WTC11 (cell line): ENCODE results near the gene USF3.

Experiments used
- CREB1 ChIP-seq: sonication (generic); formaldehyde crosslinking; IDR thresholded peaks from 2 replicates; pipeline ENCODE4 v1.8.0; 2023; ENCODE audit warnings: mild to moderate bottlenecking, missing genetic modification reagents
- CTCF ChIP-seq: fragments of 200-600 bp; IDR thresholded peaks from 2 replicates; pipeline ENCODE4 v1.8.0; 2022; ENCODE audit warnings: antibody characterized with exemption
- E2F5 ChIP-seq: sonication (generic); formaldehyde crosslinking; IDR thresholded peaks from 2 replicates; pipeline ENCODE4 v1.8.1; 2022; ENCODE audit warnings: mild to moderate bottlenecking, moderate library complexity, missing genetic modification reagents
- GABPB1 ChIP-seq: sonication (generic); formaldehyde crosslinking; IDR thresholded peaks from 2 replicates; pipeline ENCODE4 v1.8.1; 2023; ENCODE audit warnings: mild to moderate bottlenecking, missing genetic modification reagents
- HMGXB4 ChIP-seq: sonication (generic); formaldehyde crosslinking; IDR thresholded peaks from 2 replicates; pipeline ENCODE4 v1.8.1; 2023; ENCODE audit warnings: mild to moderate bottlenecking, moderate library complexity, missing genetic modification reagents
- IRF2 ChIP-seq: sonication (generic); formaldehyde crosslinking; IDR thresholded peaks from 2 replicates; pipeline ENCODE4 v1.8.0; 2022; ENCODE audit warnings: low read depth, missing genetic modification reagents, borderline replicate concordance
- MAX ChIP-seq: sonication (generic); formaldehyde crosslinking; IDR thresholded peaks from 2 replicates; pipeline ENCODE4 v1.8.0; 2022; ENCODE audit warnings: mild to moderate bottlenecking, missing genetic modification reagents
- PREB ChIP-seq: sonication (generic); formaldehyde crosslinking; IDR thresholded peaks from 2 replicates; pipeline ENCODE4 v1.8.1; 2022; ENCODE audit warnings: mild to moderate bottlenecking, missing genetic modification reagents, moderate library complexity, borderline replicate concordance
- USF1 ChIP-seq: sonication (generic); formaldehyde crosslinking; IDR thresholded peaks from 2 replicates; pipeline ENCODE4 v1.8.0; 2022; ENCODE audit warnings: mild to moderate bottlenecking, missing genetic modification reagents
- ZNF232 ChIP-seq: sonication (generic); formaldehyde crosslinking; IDR thresholded peaks from 2 replicates; pipeline ENCODE4 v1.8.0; 2022; ENCODE audit warnings: mild to moderate bottlenecking, missing genetic modification reagents
- ZNF671 ChIP-seq: fragments of 250-450 bp; sonication (Bioruptor Pico); IDR thresholded peaks from 2 replicates; pipeline ENCODE4 v1.8.0; 2021; ENCODE audit warnings: mild to moderate bottlenecking

GRCh38 chr3:113696658-113697499 is 437 bp upstream of the USF3 start:
- TF ChIP-seq MAX (CRISPR knock-in tag) = no peak
- no peak for TF ChIP-seq CTCF
- TF ChIP-seq ZNF671 (CRISPR knock-in tag) = no peak
- no peak for TF ChIP-seq ZNF232
- no peak for TF ChIP-seq IRF2
- no peak for TF ChIP-seq USF1
- TF ChIP-seq PREB (CRISPR knock-in tag) = no peak
- TF ChIP-seq CREB1 (CRISPR knock-in tag) = no peak
- no peak for TF ChIP-seq HMGXB4 (CRISPR knock-in tag)
- TF ChIP-seq GABPB1 = no peak
- no peak for TF ChIP-seq E2F5
